Large intestine (tissue), 12 donors: ENCODE data around the gene LRRC19. TPM values are rescaled to one million over a fixed set of nuclear protein-coding genes. Genes with fewer than 3 reads are reported as not detected.

Experiments
- DNase-seq, 2 donors: peaks; one replicate each; pipeline versions ENCODE4 v3.0.0 to v3.0.0-alpha.2; 2013
- H3K27ac ChIP-seq: one replicate; pipeline ENCODE4 v1.5.1; 2013; ENCODE audit warnings: low read length
- H3K27me3 ChIP-seq: 2 replicates; pipeline ENCODE4 v1.6.1; 2013; ENCODE audit warnings: low read length; ENCODE audit not compliant: control insufficient read depth, insufficient read depth
- H3K36me3 ChIP-seq: 2 replicates; pipeline ENCODE4 v1.6.1; 2013; ENCODE audit warnings: low read length; ENCODE audit not compliant: control insufficient read depth, insufficient read depth
- H3K4me1 ChIP-seq: one replicate; pipeline ENCODE4 v1.6.1; 2013; ENCODE audit warnings: low read length; ENCODE audit not compliant: control insufficient read depth, insufficient read depth
- H3K4me3 ChIP-seq: one replicate; pipeline ENCODE4 v1.5.1; 2013; ENCODE audit warnings: low read length
- H3K9me3 ChIP-seq: one replicate; pipeline ENCODE4 v1.6.1; 2013; ENCODE audit warnings: mild to moderate bottlenecking, low read depth, low read length, moderate library complexity; ENCODE audit not compliant: control insufficient read depth
- WGBS: methylation state at CpG from one replicate; pipeline ENCODE4 v1.1.5; 2013; ENCODE audit warnings: low lambda C conversion rate; ENCODE audit not compliant: insufficient coverage; 5-methylcytosine and 5-hydroxymethylcytosine counted together
- long read RNA-seq, 11 donors: transcript quantifications; one replicate each; lab custom pipeline, GENCODE V29; 2026
- polyA plus RNA-seq: library from polyadenylated mRNA; unstranded; fragments of 120-200 nt; gene quantifications from one replicate; pipeline ENCODE4 v1.2.1, GENCODE V29; 2013

Gene LRRC19
- 83.7 TPM for polyA plus RNA-seq
- long read RNA-seq, donor 1, transcript LRRC19-201 (5 exons, 3,609 nt) = major isoform, 18 of 18 reads
- long read RNA-seq, donor 1, partial matches to known transcripts = 0 of 18 reads
- long read RNA-seq, donor 1, other reads (novel, unspliced or antisense) = 0 of 18 reads
- long read RNA-seq, donor 2, transcript LRRC19-201 (5 exons, 3,609 nt) = major isoform, 30 of 44 reads
- long read RNA-seq, donor 2, partial matches to known transcripts = 14 of 44 reads
- long read RNA-seq, donor 2, other reads (novel, unspliced or antisense) = 0 of 44 reads
- long read RNA-seq, donor 3 = 0 reads
- long read RNA-seq, donor 4, transcript LRRC19-201 (5 exons, 3,609 nt) = major isoform, 5 of 5 reads
- long read RNA-seq, donor 4, partial matches to known transcripts = 0 of 5 reads
- long read RNA-seq, donor 4, other reads (novel, unspliced or antisense) = 0 of 5 reads
- long read RNA-seq, donor 5, transcript LRRC19-201 (5 exons, 3,609 nt) = major isoform, 5 of 5 reads
- long read RNA-seq, donor 5, partial matches to known transcripts = 0 of 5 reads
- long read RNA-seq, donor 5, other reads (novel, unspliced or antisense) = 0 of 5 reads
- long read RNA-seq, donor 6, transcript LRRC19-201 (5 exons, 3,609 nt) = major isoform, 30 of 59 reads
- long read RNA-seq, donor 6, partial matches to known transcripts = 29 of 59 reads
- long read RNA-seq, donor 6, other reads (novel, unspliced or antisense) = 0 of 59 reads
- long read RNA-seq, donor 7, transcript LRRC19-201 (5 exons, 3,609 nt) = major isoform, 7 of 7 reads
- long read RNA-seq, donor 7, partial matches to known transcripts = 0 of 7 reads
- long read RNA-seq, donor 7, other reads (novel, unspliced or antisense) = 0 of 7 reads
- long read RNA-seq, donor 8, transcript LRRC19-201 (5 exons, 3,609 nt) = major isoform, 35 of 86 reads
- long read RNA-seq, donor 8, partial matches to known transcripts = 51 of 86 reads
- long read RNA-seq, donor 8, other reads (novel, unspliced or antisense) = 0 of 86 reads
- long read RNA-seq, donor 9, transcript LRRC19-201 (5 exons, 3,609 nt) = major isoform, 35 of 40 reads
- long read RNA-seq, donor 9, partial matches to known transcripts = 5 of 40 reads
- long read RNA-seq, donor 9, other reads (novel, unspliced or antisense) = 0 of 40 reads
- long read RNA-seq, donor 10, transcript LRRC19-201 (5 exons, 3,609 nt) = major isoform, 27 of 39 reads
- long read RNA-seq, donor 10, partial matches to known transcripts = 12 of 39 reads
- long read RNA-seq, donor 10, other reads (novel, unspliced or antisense) = 0 of 39 reads
- long read RNA-seq, donor 11, transcript LRRC19-201 (5 exons, 3,609 nt) = major isoform, 19 of 19 reads
- long read RNA-seq, donor 11, partial matches to known transcripts = 0 of 19 reads
- long read RNA-seq, donor 11, other reads (novel, unspliced or antisense) = 0 of 19 reads

- DNase-seq = peak; percentile 31 to 82
- 8% methylated on average over 2 of the region's 3 CpGs for WGBS
- H3K36me3 ChIP-seq = no peaks in the 10 kb centered on the region
- no peaks in the 10 kb centered on the region for H3K27me3 ChIP-seq
- no peaks in the 10 kb centered on the region for H3K9me3 ChIP-seq
- H3K4me1 ChIP-seq = peaks cover 21% of the 10 kb centered on the region
- H3K4me3 ChIP-seq = peak within 1 kb of the TSS; percentile 54
- H3K27ac ChIP-seq = peak within 1 kb of the TSS; percentile 99
Measured at GRCh38 chr9:27005491-27005890, at the start of gene LRRC19. LRRC19 (minus strand) TSS chr9:27005672; CDS start chr9:26999694, 5,978 bp downstream.

- no peak for DNase-seq
- H3K9me3 ChIP-seq = no peaks in the 10 kb centered on the region
- H3K36me3 ChIP-seq = peaks cover 7% of the 10 kb centered on the region
- no peaks in the 10 kb centered on the region for H3K4me1 ChIP-seq
- no peaks in the 10 kb centered on the region for H3K27me3 ChIP-seq
- no peak overlapping the region for H3K27ac ChIP-seq
- no peak overlapping the region for H3K4me3 ChIP-seq
Measured at GRCh38 chr9:27054841-27055240, 49.4 kb upstream of the LRRC19 start.

- no peak overlapping the region for H3K4me3 ChIP-seq
- no peaks in the 10 kb centered on the region for H3K4me1 ChIP-seq
- no peak for DNase-seq
- H3K9me3 ChIP-seq = no peaks in the 10 kb centered on the region
- H3K27me3 ChIP-seq = no peaks in the 10 kb centered on the region
- no peak overlapping the region for H3K27ac ChIP-seq
- peaks cover 7% of the 10 kb centered on the region for H3K36me3 ChIP-seq
- WGBS = 100% methylated on average over 1 of the region's 1 CpG
Measured at GRCh38 chr9:27054125-27054524, 48.7 kb upstream of the LRRC19 start.

GRCh38 chr9:27053369-27054022 is 48.0 kb upstream of the LRRC19 start:
- Histone ChIP-seq H3K9me3 (no peaks in the 10 kb centered on the region), H3K27ac (no peak overlapping the region), H3K36me3 (peaks cover 7% of the 10 kb centered on the region), H3K27me3 (no peaks in the 10 kb centered on the region), H3K4me1 (no peaks in the 10 kb centered on the region), H3K4me3 (no peak overlapping the region)
- no peak for DNase-seq
- 30% methylated on average over 4 of the region's 6 CpGs for WGBS

GRCh38 chr9:27047136-27047535 is 41.7 kb upstream of the LRRC19 start:
- Histone ChIP-seq H3K9me3 (no peaks in the 10 kb centered on the region), H3K4me3 (no peak overlapping the region), H3K36me3 (peaks cover 7% of the 10 kb centered on the region), H3K27me3 (no peaks in the 10 kb centered on the region), H3K27ac (no peak overlapping the region), H3K4me1 (no peaks in the 10 kb centered on the region)
- WGBS = 91% methylated on average over 2 of the region's 4 CpGs
- DNase-seq = no peak

GRCh38 chr9:27043176-27043575 is 37.7 kb upstream of the LRRC19 start:
- H3K9me3 ChIP-seq = no peaks in the 10 kb centered on the region
- no peak for DNase-seq

GRCh38 chr9:27042476-27042875 is 37.0 kb upstream of the LRRC19 start:
- WGBS = 100% methylated on average over 1 of the region's 1 CpG
- H3K9me3 ChIP-seq = no peaks in the 10 kb centered on the region
- H3K4me1 ChIP-seq = no peaks in the 10 kb centered on the region
- no peak overlapping the region for H3K27ac ChIP-seq
- DNase-seq = no peak
- H3K27me3 ChIP-seq = no peaks in the 10 kb centered on the region
- H3K36me3 ChIP-seq = peaks cover 6% of the 10 kb centered on the region
- H3K4me3 ChIP-seq = no peak overlapping the region

More at GRCh38 chr9:27043176-27043575, 37.7 kb upstream of the LRRC19 start:
- no peaks in the 10 kb centered on the region for H3K4me1 ChIP-seq
- H3K27me3 ChIP-seq = no peaks in the 10 kb centered on the region
- no peak overlapping the region for H3K4me3 ChIP-seq
- WGBS = 100% methylated on average over 1 of the region's 2 CpGs
- H3K36me3 ChIP-seq = peaks cover 5% of the 10 kb centered on the region
- no peak overlapping the region for H3K27ac ChIP-seq

GRCh38 chr9:27041746-27042145 is 36.3 kb upstream of the LRRC19 start:
- no peak overlapping the region for H3K4me3 ChIP-seq
- no peaks in the 10 kb centered on the region for H3K4me1 ChIP-seq
- H3K9me3 ChIP-seq = no peaks in the 10 kb centered on the region
- H3K27ac ChIP-seq = no peak overlapping the region
- no peaks in the 10 kb centered on the region for H3K27me3 ChIP-seq
- H3K36me3 ChIP-seq = peaks cover 10% of the 10 kb centered on the region
- DNase-seq = no peak

GRCh38 chr9:27037499-27037898 is 32.0 kb upstream of the LRRC19 start:
- no peak overlapping the region for H3K27ac ChIP-seq
- no peak for DNase-seq
- H3K9me3 ChIP-seq = no peaks in the 10 kb centered on the region
- no peaks in the 10 kb centered on the region for H3K4me1 ChIP-seq
- no CpG with 5 or more reads among the region's 2 CpGs for WGBS
- H3K4me3 ChIP-seq = no peak overlapping the region
- H3K36me3 ChIP-seq = peaks cover 5% of the 10 kb centered on the region
- no peaks in the 10 kb centered on the region for H3K27me3 ChIP-seq
